Stimulated activated CD4-positive, alpha-beta T cell treated with anti-CD3 and anti-CD28 coated beads, Interleukin-15, amount 100 ng/mL, for 24 hours (primary cell): ENCODE measurements around the gene BEND6.
A peak's percentile ranks its signal among the peaks of the same experiment; 100 is the strongest.

Experiments
- DNase-seq: peaks from one replicate; pipeline ENCODE4 v3.0.0-alpha.2; 2020

Gene BEND6

GRCh38 chr6:56944661-56945060, 10.2 kb upstream of the BEND6 start:
- DNase-seq = no peak

DNA sequence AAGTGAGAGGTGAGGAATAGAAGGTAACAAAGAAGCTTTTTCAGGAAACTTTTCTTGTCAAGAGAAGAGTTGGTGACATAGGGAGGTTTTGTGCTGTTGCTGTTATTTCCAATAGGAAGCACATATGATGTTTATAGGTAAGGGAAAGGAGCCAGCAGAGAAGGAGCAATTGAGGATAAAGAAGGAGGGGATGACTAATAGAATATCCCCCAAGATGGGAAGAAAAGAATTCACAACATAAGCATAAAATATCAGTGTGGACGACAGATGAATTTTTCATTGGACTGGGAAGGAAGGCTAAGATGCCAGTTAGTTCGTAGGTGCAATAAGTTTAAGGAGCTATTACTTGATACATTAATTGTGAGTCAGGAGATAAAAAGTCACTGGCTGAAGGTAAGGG, 8.5 kb upstream of the BEND6 start:
- DNase-seq = no peak

DNA sequence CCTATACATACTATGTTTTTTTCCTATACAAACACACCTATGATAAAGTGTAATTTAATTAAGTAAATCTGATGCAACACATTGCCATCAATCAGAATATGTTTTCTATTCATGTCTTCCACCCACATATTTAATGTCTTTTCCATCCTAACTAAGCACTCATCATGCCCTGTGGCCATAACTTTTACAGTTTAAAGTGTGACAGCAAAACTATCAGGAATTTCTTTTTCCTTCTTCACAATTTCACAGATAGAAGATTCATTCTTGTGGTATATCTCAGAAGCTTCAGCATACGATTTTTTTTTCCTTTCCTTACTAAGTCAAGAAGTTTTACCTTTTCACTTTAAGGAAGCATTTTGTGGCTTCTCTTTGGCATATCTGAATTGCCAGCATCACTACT, 7.0 kb upstream of the BEND6 start:
- DNase-seq = no peak

- no peak for DNase-seq
Measured at GRCh38 chr6:56949265-56949664, 5.6 kb upstream of the BEND6 start.

- DNase-seq = no peak
Measured at GRCh38 chr6:56949925-56950495, 4.9 kb upstream of the BEND6 start.

DNA sequence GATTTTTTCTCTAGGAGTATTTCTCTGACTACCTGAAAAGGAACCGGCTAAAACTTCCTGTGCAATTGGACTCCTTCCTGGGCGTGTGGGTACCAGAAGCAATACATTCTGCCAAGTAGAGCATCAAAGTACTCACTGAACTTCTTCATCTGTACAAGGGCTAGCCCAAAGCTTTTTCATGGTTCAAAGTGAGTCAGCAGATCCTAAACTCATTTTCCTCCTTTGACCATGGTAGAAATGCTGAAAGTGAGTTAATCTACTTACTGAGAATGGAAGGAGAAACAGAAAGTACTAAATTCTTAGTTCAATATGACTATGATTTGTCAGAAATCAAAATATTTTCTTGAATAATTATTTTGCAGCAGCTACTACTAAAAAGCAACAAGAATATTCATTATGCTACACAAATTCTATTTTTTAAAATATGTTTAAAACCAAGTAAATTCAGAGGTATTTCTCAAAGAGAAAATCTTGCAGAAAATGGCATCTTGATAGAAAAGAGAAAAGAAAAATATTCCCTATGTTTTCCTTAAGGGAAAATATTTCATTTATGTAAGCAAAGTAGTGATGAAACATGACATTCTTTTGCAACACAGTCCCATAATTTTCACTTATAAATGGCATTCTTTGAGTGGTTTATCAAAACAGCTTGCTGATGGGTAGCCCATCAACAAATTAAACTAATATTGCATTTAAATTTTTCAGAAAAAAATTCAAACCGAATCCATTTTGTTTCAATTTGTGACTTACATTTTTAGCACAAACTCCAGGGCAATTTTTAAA, 3.7 kb upstream of the BEND6 start:
- no peak for DNase-seq

- DNase-seq = peak; percentile 18
Measured at GRCh38 chr6:56953597-56954402, 1.1 kb upstream of the BEND6 start.

DNA sequence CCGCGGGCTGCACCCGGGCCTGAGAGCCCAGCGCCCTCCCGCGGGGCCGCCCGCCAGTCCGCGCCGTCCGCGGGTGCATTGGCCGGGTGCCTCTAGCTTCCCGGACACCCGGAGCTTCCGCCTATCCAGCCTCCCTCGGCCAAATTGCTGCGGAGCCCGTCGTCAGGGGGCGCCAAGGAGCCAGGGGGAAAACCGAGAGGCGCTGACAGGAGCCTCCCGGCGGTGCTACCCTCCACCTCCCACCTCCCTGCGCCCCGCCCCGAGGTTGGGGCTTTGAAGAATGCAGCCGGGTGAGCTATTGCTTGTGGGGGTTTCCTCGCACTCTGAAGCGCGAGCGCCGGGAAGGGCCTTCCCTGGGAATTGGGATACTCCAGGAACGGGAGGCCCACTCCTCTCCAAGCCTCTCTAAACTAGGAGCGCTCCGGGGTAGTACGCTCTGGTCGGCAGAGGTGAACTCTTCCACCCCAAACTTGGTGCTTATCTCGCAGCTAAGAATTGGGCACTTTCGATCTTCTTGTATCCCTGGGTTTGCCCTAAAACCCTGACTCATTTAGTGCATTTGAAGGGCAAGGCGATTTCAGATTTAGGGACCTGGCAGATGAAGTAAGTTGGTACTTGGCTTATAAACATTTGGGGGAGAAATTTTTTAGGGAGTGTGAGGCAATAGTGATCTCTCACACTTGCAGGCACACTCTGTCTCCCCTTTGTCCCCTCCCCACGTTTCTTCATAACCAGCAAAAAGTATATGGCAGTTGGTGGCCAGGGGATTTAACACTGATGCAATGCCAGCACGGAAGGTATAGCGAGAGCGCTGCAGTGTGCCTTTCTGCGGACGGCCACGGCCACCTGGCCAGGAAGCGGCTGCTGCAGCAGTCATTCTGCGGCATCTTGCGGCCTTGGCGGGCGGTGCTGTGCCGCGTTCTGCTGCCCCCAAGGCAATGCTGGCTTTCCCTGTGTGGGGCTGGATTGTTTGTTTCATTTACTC, 556 bp downstream of the BEND6 start:
- peak; percentile 83 for DNase-seq

DNA sequence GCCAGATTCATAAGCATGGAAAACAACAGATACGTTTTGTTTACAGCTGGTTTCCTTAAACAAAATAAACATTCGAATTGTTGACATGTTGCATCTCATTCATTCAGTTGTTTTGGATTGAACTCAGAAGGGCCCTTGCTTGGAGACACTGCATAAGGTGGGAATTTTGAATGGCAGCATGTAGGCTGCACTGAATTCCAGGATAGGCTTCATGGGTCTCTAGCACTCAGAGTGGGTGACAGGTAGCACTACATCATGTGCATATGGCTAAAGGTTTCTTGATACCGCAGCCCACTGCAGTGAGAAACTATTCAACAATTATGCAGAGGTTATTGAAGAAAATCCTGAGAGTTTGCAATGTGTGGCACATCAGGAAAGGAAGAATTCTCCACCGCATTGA, 1.6 kb downstream of the BEND6 start:
- no peak for DNase-seq

- no peak for DNase-seq
Measured at GRCh38 chr6:56957856-56958255, 2.9 kb downstream of the BEND6 start.

GRCh38 chr6:56958481-56958880, 3.6 kb downstream of the BEND6 start:
- no peak for DNase-seq

DNA sequence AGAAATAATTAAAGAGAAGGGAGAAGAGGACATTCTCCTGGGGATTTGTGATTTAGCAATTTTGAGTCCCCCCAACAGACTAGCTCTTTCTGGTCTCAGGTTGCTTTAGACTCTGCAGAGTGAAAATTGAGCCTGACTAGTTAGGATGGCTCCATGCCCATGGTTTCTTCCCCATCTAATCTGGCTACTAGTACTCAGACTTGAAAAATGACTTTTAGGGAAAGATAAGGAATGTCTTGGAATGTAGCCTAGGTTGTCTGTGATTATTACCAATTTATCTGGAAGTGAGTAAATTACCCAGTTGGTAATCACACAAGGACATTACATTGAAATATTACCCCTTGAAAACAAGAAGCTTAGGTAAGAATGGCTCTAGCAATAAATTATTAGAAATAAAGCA, 4.2 kb downstream of the BEND6 start:
- DNase-seq = no peak

GRCh38 chr6:56959938-56960337, 5.0 kb downstream of the BEND6 start:
- DNase-seq = no peak

DNA sequence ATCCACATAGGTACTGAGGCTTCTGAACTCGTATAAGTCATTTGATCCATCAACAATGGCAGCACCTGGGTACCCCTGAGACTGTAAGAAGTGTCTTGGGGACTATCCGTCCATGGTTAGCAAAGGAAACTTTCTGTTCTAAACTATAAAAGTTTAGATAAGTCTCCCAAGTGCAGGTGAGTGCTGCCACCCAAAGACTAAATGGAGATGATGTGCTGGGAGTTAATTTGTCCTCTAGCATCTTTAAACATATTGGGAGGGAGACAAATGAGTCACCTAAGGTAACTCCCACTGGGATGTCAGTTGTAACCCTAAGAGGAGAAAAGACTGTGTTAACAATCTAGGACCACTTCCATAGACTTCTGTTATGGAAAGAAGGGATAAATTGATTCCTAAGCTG, 6.2 kb downstream of the BEND6 start:
- no peak for DNase-seq

- DNase-seq = no peak
Measured at GRCh38 chr6:56962441-56962840, 7.5 kb downstream of the BEND6 start.

DNA sequence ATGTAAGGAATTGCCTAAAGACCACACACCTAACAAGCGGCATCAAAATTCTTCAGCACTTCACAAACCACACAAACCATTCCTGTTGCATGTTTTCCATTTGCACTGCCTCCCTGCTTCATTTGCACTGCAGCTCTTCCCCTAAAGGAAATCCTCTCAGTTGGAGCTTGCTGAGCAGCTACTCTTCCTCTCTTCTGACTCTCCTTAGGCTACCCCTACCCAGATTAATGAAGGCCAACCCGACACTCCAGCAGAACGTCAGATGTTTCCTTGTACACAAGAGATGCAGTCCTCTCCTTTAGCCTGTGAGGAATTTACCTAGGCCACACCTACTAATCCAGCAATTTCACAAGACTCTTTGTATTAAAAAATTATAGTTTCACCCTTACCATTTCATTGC, 8.1 kb downstream of the BEND6 start:
- DNase-seq = no peak

DNA sequence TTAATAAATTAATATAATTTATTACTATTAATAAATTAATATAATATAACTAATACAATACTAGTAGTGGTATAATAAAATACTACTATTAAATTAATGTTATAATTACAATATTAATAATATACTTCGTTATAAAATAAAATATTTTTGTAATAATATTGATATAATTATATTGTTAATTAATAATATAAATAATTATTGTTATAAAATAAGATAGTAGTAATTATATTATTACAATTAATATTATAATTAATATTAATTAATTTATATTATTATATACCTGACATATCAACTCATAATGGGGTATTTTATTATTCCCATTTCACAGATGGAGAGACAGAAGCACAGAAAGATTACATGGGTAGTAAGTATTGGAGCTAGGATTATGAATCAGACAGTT, 8.9 kb downstream of the BEND6 start:
- no peak for DNase-seq

DNA sequence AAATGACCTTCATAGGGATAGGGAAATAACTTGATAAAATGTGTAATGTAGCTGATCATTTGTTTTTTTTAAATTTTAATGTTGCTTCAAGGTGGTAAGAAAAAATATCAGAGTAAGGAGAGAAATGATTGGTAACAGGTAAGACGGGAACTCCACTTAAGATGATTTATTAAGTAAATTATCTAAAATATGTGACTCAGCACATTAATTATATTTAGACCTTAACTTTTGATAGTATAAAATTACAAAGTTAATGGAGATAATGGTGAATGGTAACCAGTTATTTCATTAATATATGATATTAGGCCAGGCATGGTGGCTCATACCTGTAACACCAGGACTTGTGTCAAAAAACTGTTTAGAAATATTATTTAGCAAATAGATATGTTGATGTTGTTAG, 10.2 kb downstream of the BEND6 start:
- DNase-seq = no peak

DNA sequence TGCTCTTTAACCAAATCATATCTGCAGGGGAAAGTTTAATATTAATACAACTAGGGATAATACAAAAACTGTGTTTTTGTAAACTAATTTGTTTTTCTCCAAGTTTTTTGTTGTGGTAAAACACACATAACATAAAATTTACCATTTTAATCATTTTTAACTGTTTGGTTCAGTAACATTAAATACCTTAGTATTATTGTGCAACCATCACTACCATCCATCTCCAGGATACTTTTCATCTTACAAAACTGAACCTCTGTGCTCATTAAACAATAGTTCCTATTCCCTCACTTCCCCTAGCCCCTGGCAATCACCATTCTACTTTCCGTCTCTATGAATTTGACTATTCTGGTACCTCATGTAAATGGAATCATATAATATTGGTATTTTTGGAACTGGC, 15.9 kb downstream of the BEND6 start:
- DNase-seq = no peak

GRCh38 chr6:56977192-56977591, 22.3 kb downstream of the BEND6 start:
- no peak for DNase-seq

DNA sequence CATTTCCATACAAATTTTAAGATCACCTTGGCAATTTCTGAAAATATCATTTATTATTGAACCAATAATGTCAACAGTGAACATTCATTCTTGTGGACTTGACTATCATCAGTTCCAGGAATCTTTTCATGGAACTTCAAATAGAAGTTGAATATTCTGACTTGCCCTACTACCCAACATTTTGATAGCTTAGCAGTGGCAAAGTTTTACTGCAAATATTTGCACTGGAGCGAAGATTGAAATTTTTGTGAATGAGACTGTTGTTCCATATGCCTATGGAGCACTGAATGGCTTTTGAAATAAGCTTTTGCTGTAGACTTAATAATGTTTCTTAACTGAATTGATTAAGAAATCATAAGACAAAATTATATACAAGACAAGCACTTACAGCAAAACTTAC, 23.6 kb downstream of the BEND6 start:
- DNase-seq = no peak

GRCh38 chr6:56984361-56984760, 29.5 kb downstream of the BEND6 start:
- DNase-seq = no peak

- no peak for DNase-seq
Measured at GRCh38 chr6:56984884-56985283, 30.0 kb downstream of the BEND6 start.
